HepG2 (cell line): ENCODE results near the gene TIMELESS. TPM values are rescaled to one million over a fixed set of nuclear protein-coding genes. Genes with fewer than 3 reads are reported as not detected.

Experiments
- ATAC-seq: fragments of 200-7000 bp; cut with Tn5 transposase; 3 replicates; pipeline ENCODE4 v1.9.1; 2020; ENCODE audit warnings: mild to moderate bottlenecking, moderate library complexity
- BruUV-seq: library from RNA; stranded (reverse); fragments of 400-500 nt; replicated peaks from 2 replicates; lab custom pipeline; 2021; lab: Mats Ljungman, UMichigan
- CTCF ChIA-PET: fragments of 300-600 bp; formaldehyde crosslinking; extraction: SDS; loops from one replicate; lab custom pipeline; 2021; ENCODE audit warnings: low total read pairs, inconsistent platforms, low intra/inter-chr PET ratio; lab: Yijun Ruan, JAX
- POLR2A ChIA-PET: fragments of 350-600 bp; sonication (Branson Sonifier 250); formaldehyde crosslinking; loops from one replicate; lab custom pipeline; 2020; ENCODE audit warnings: antibody characterized with exemption, inconsistent platforms; lab: Yijun Ruan, JAX
- DNase-seq: peaks from one replicate; pipeline ENCODE4 v3.0.0-alpha.2; 2015; ENCODE audit warnings: low spot score
- FAIRE-seq: peaks from 3 replicates; lab custom pipeline; 2011; peaks lifted over from hg19 to GRCh38; lab: Jason Lieb, UNC
- H2AFZ ChIP-seq: one replicate; pipeline ENCODE4 v1.6.1; 2011; ENCODE audit warnings: low read length, inconsistent platforms
- H3K27ac ChIP-seq: fragments of 300-600 bp; 3 replicates; pipeline ENCODE4 v1.8.0; 2011; ENCODE audit warnings: mixed run types, mild to moderate bottlenecking, mixed read lengths, low read length, inconsistent platforms; ENCODE audit not compliant: insufficient read depth; ENCODE audit errors: extremely low read length
- H3K27me3 ChIP-seq, 2 experiments: fragments of 200-600 bp in 1 of 2; 2 replicates in 1 of 2; 3 replicates in 1 of 2; pipeline versions ENCODE4 v1.6.0 to v1.8.0; 2011; ENCODE audit warnings: low read length in 2 of 2, mild to moderate bottlenecking in 2 of 2, moderate library complexity in 2 of 2, inconsistent platforms in 1 of 2; ENCODE audit not compliant: insufficient read depth in 2 of 2, control insufficient read depth in 1 of 2
- H3K36me3 ChIP-seq, 2 experiments: fragments of 200-600 bp in 1 of 2; replicated peaks in 1 of 2; 2 replicates in 1 of 2; 3 replicates in 1 of 2; pipeline versions ENCODE4 v1.5.1 to v1.8.0; 2011; ENCODE audit warnings: low read length in 2 of 2, inconsistent platforms in 1 of 2; ENCODE audit not compliant: insufficient read depth in 2 of 2, control insufficient read depth in 1 of 2
- H3K4me1 ChIP-seq: 2 replicates; pipeline ENCODE4 v1.5.1; 2012; ENCODE audit warnings: low read length, inconsistent platforms; ENCODE audit not compliant: insufficient read depth
- H3K4me2 ChIP-seq: 2 replicates; pipeline ENCODE4 v1.6.0; 2011; ENCODE audit warnings: low read depth, low read length, inconsistent platforms
- H3K4me3 ChIP-seq, 3 experiments: fragments of 200-600 bp in 1 of 3; sonication (generic), shearing (Covaris generic) in 1 of 3; replicated peaks in 1 of 3; 2 replicates each; pipeline ENCODE4 v1.5.1; 2011 to 2016; ENCODE audit warnings: low read length in 3 of 3, inconsistent platforms in 2 of 3, low read depth in 2 of 3, mild to moderate bottlenecking in 2 of 3, control low read depth in 1 of 3, mixed read lengths in 1 of 3; ENCODE audit not compliant: insufficient read depth in 1 of 3
- H3K79me2 ChIP-seq: one replicate; pipeline ENCODE4 v1.6.1; 2011; ENCODE audit warnings: low read length, inconsistent platforms; ENCODE audit not compliant: insufficient read depth
- H3K9ac ChIP-seq: 2 replicates; pipeline ENCODE4 v1.6.0; 2011; ENCODE audit warnings: mild to moderate bottlenecking, low read depth, low read length, inconsistent platforms; ENCODE audit not compliant: insufficient read depth
- H3K9me3 ChIP-seq: 2 replicates; pipeline ENCODE4 v1.5.1; 2012; ENCODE audit warnings: mild to moderate bottlenecking, low read length
- H4K20me1 ChIP-seq: 2 replicates; pipeline ENCODE4 v1.6.0; 2011; ENCODE audit warnings: inconsistent platforms, mild to moderate bottlenecking, low read length, moderate library complexity; ENCODE audit not compliant: insufficient read depth
- ZNF20 ChIP-seq: sonication (generic); formaldehyde crosslinking; IDR thresholded peaks from 2 replicates; pipeline ENCODE4 v1.4.0; 2020; ENCODE audit warnings: mild to moderate bottlenecking, moderate library complexity, missing genetic modification reagents
- ZNF460 ChIP-seq: sonication (generic); formaldehyde crosslinking; IDR thresholded peaks from 2 replicates; pipeline ENCODE4 v1.5.1; 2020; ENCODE audit warnings: missing genetic modification reagents, mild to moderate bottlenecking, borderline replicate concordance
- WGBS: methylation state at CpG from one replicate; pipeline ENCODE4 v1.1.6; 2017; ENCODE audit warnings: low lambda C conversion rate; 5-methylcytosine and 5-hydroxymethylcytosine counted together
- in situ Hi-C: cut with HindIII; loops from 2 replicates; pipeline ENCODE4 v1.10.0; 2017; ENCODE audit warnings: low pct_unique_long_range_greater_than_20kb; ENCODE audit not compliant: extremely low pct_ligation_motif_present
- intact Hi-C: fragments of 100-400 bp; cut with micrococcal nuclease; formaldehyde crosslinking; loops from one replicate; pipeline ENCODE4 v1.10.0; 2022; ENCODE audit not compliant: unreplicated experiment
- polyA plus RNA-seq, 8 experiments: library from polyadenylated mRNA; depleted of rRNA in 3 of 8; stranded (reverse) in 7 of 8; unstranded in 1 of 8; fragments of >200 nt; fragmentation: Illumina TruSeq in 4 of 8; extraction: Trizol in 4 of 8; gene quantifications; 2 replicates each; pipeline versions ENCODE4 v1.2.1 to v1.2.3, GENCODE V29; 2011 to 2016; ENCODE audit warnings: low read depth in 4 of 8, missing spikeins in 1 of 8, mixed read lengths in 1 of 8; ENCODE audit not compliant: insufficient read depth in 1 of 8
- total RNA-seq, 5 experiments: library from RNA; depleted of rRNA; stranded (reverse); fragments of >200 nt; fragmentation: Illumina TruSeq; extraction: Trizol; gene quantifications; 2 replicates each; pipeline ENCODE4 v1.2.3, GENCODE V29; 2016; ENCODE audit warnings: low read depth in 1 of 5
- TF ChIP-seq, protein P1 (sequence below), 2 experiments: IDR thresholded peaks; 2 replicates each; pipeline ENCODE4 v1.6.1; 2011 to 2012; ENCODE audit warnings: low read length in 2 of 2, borderline replicate concordance in 1 of 2, low read depth in 1 of 2, mild to moderate bottlenecking in 1 of 2, moderate library complexity in 1 of 2

TIMELESS gene
- total and polyA plus RNA-seq, 2 of the 13 experiments (the other 11 are each of a cell fraction or from before 2014, with no cell fraction given) = 4.0 to 20.3 TPM

DNA sequence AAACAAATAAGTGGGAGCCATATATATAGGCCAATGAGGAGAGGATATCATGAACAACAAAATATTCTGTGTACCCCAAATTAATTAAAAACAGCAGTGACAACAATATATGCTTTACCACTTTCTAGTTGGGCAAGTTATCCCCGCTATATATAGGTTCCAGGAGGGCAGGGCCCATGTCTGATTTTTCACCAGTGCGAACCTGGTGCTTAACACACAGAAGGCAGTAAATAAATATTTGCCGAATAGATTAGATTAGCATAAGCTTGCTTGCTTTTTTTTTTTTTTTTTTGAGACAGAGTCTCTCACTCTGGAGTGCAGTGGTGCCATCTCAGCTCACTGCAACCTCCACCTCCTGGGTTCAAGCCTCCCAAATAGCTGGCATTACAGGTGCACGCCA lies 8.6 kb upstream of the TIMELESS start:
- intact Hi-C loops = no loop called here
- TF ChIP-seq ZNF460 (CRISPR knock-in tag) = peak; percentile 61; the same call in 1 of the 2 replicates
- no peak for TF ChIP-seq ZNF20 (CRISPR knock-in tag)
- TF ChIP-seq, all 625 proteins: peak for 1
- BruUV-seq = no TSS peak
- no peaks in the 10 kb centered on the region for H4K20me1 ChIP-seq
- no peak overlapping the region for H2AFZ ChIP-seq
- H3K4me3 ChIP-seq = no peak overlapping the region
- no peak for FAIRE-seq
- no peaks in the 10 kb centered on the region for H3K36me3 ChIP-seq
- WGBS = 25% methylated on average over 4 of the region's 4 CpGs
- H3K4me2 ChIP-seq = no peak overlapping the region
- H3K9me3 ChIP-seq = no peaks in the 10 kb centered on the region
- peak; percentile 16; the same call in 1 of the 3 replicates for ATAC-seq
- ChIA-PET POLR2A (interaction anchor here (0.6 to 2.9 kb wide), 5 partner anchors 8 to 143 kb away, joined by 3 to 16 read pairs (median 3); partner anchors contain the start of genes CNPY2 and TIMELESS), CTCF (no interaction called here)
- no peak overlapping the region for H3K27ac ChIP-seq
- H3K27me3 ChIP-seq = 0 out of 5 replicates have a peak, but pooled peaks cover 0 to 4% of the 10 kb centered on the region in 2 experiments
- peaks cover 67% of the 10 kb centered on the region for H3K4me1 ChIP-seq
- in situ Hi-C loops = no loop called here
- no peaks in the 10 kb centered on the region for H3K79me2 ChIP-seq
- no peak overlapping the region for H3K9ac ChIP-seq
- peak; percentile 24 for DNase-seq

DNA sequence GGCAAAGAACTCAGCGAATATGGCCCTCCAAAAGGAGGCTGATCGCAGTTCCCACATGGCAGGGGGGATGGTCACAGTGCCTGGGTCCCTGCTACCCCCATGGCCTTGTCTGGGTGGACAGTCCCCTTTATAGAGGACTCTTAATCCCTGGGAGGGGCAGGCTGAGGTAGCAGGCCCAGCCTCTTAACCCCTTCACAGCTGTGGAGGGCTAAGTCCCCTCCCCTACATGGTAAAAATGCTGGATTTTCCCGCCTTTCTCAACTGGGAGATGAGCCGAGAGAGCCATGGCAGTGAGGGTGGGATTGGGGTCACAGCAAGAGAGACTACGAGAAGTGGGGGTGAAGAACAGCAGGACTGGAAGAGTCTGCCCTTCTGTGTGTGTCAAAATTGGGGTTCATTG lies 5.3 kb upstream of the TIMELESS start, which contains the start of gene MIP:
Gene MIP, minus strand, starts transcription at position 101 of the 400 bp plus-strand sequence. Its CDS starts 44 bp downstream, at position 57.
- Histone ChIP-seq H3K36me3 (no peaks in the 10 kb centered on the region), H2AFZ (peak within 1 kb of the TSS; percentile 6), H3K4me1 (peaks cover 47% of the 10 kb centered on the region), H3K27me3 (0 out of 5 replicates have a peak, but pooled peaks cover 0 to 4% of the 10 kb centered on the region in 2 experiments), H4K20me1 (no peaks in the 10 kb centered on the region), H3K79me2 (no peaks in the 10 kb centered on the region), H3K4me2 (peak within 1 kb of the TSS; percentile 36), H3K4me3 (peak within 1 kb of the TSS in 1 of 3 experiments; percentile 24; a peak in 1 of 6 replicates), H3K9ac (no peak within 1 kb of the TSS), H3K9me3 (no peaks in the 10 kb centered on the region), H3K27ac (no peak within 1 kb of the TSS)
- DNase-seq (no peak), FAIRE-seq (no peak), ATAC-seq (no peak)
- intact Hi-C loops = no loop called here
- in situ Hi-C loops = no loop called here
- TF ChIP-seq, protein P1, sequence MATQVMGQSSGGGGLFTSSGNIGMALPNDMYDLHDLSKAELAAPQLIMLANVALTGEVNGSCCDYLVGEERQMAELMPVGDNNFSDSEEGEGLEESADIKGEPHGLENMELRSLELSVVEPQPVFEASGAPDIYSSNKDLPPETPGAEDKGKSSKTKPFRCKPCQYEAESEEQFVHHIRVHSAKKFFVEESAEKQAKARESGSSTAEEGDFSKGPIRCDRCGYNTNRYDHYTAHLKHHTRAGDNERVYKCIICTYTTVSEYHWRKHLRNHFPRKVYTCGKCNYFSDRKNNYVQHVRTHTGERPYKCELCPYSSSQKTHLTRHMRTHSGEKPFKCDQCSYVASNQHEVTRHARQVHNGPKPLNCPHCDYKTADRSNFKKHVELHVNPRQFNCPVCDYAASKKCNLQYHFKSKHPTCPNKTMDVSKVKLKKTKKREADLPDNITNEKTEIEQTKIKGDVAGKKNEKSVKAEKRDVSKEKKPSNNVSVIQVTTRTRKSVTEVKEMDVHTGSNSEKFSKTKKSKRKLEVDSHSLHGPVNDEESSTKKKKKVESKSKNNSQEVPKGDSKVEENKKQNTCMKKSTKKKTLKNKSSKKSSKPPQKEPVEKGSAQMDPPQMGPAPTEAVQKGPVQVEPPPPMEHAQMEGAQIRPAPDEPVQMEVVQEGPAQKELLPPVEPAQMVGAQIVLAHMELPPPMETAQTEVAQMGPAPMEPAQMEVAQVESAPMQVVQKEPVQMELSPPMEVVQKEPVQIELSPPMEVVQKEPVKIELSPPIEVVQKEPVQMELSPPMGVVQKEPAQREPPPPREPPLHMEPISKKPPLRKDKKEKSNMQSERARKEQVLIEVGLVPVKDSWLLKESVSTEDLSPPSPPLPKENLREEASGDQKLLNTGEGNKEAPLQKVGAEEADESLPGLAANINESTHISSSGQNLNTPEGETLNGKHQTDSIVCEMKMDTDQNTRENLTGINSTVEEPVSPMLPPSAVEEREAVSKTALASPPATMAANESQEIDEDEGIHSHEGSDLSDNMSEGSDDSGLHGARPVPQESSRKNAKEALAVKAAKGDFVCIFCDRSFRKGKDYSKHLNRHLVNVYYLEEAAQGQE (IDR thresholded peaks at IDR 0.05; ENCODE audit: borderline replicate concordance in 1 of 2, low read depth in 1 of 2, low read length in 2 of 2) = no peak
- WGBS = 64% methylated on average over 5 of the region's 5 CpGs
- CTCF ChIA-PET = no interaction called here
- POLR2A ChIA-PET = interaction anchor here (0.6 to 1.4 kb wide), 2 partner anchors 9 to 121 kb away, joined by 3 to 4 read pairs; partner anchors contain the start of gene PAN2
- BruUV-seq = no TSS peak
